KMS-11 (cell line): ENCODE data around the gene TRIM62.
A peak's percentile ranks its signal among the peaks of the same experiment; 100 is the strongest.

Experiments
- H2AFZ ChIP-seq: fragments of 200-600 bp; sonication (generic); 2 replicates; pipeline ENCODE4 v1.6.1; 2016; ENCODE audit warnings: antibody characterized with exemption, mixed run types, low read depth
- H3K27ac ChIP-seq: fragments of 200-600 bp; sonication (generic); 2 replicates; pipeline ENCODE4 v1.6.1; 2016; ENCODE audit warnings: mild to moderate bottlenecking, mixed run types
- H3K27me3 ChIP-seq: fragments of 200-600 bp; sonication (generic); 2 replicates; pipeline ENCODE4 v1.6.1; 2017; ENCODE audit warnings: mild to moderate bottlenecking, low read depth, mixed run types, moderate library complexity; ENCODE audit not compliant: insufficient read depth
- H3K36me3 ChIP-seq: fragments of 200-600 bp; sonication (generic); 2 replicates; pipeline ENCODE4 v1.6.1; 2017; ENCODE audit warnings: mild to moderate bottlenecking, mixed run types; ENCODE audit not compliant: insufficient read depth
- H3K4me1 ChIP-seq: fragments of 200-600 bp; sonication (generic); 2 replicates; pipeline ENCODE4 v1.6.1; 2016; ENCODE audit warnings: mild to moderate bottlenecking, low read depth, mixed run types; ENCODE audit not compliant: poor library complexity, severe bottlenecking
- H3K4me2 ChIP-seq: fragments of 200-600 bp; sonication (generic); 2 replicates; pipeline ENCODE4 v1.7.0; 2016; ENCODE audit warnings: mild to moderate bottlenecking, mixed run types
- H3K4me3 ChIP-seq: fragments of 200-600 bp; sonication (generic); IDR thresholded peaks from 2 replicates; pipeline ENCODE4 v1.6.1; 2017; ENCODE audit warnings: low read depth, low read length, mixed read lengths; ENCODE audit not compliant: insufficient read depth
- H3K79me2 ChIP-seq: fragments of 200-600 bp; sonication (generic); 2 replicates; pipeline ENCODE4 v1.6.1; 2016; ENCODE audit warnings: low read depth, mixed run types; ENCODE audit not compliant: insufficient read depth
- H3K9ac ChIP-seq: fragments of 200-600 bp; sonication (generic); 2 replicates; pipeline ENCODE4 v1.6.1; 2016; ENCODE audit warnings: mild to moderate bottlenecking, mixed run types
- H4K20me1 ChIP-seq: fragments of 200-600 bp; sonication (generic); 2 replicates; pipeline ENCODE4 v1.6.1; 2016; ENCODE audit warnings: mild to moderate bottlenecking, mixed run types; ENCODE audit not compliant: insufficient read depth
- TF ChIP-seq, protein P1 (sequence below): fragments of 200-600 bp; sonication (generic); conservative IDR thresholded peaks from 2 replicates; pipeline ENCODE4 v1.6.1; 2017; ENCODE audit warnings: low read depth, mild to moderate bottlenecking, antibody characterized with exemption, low read length, moderate library complexity, mixed read lengths

The TRIM62 gene

DNA sequence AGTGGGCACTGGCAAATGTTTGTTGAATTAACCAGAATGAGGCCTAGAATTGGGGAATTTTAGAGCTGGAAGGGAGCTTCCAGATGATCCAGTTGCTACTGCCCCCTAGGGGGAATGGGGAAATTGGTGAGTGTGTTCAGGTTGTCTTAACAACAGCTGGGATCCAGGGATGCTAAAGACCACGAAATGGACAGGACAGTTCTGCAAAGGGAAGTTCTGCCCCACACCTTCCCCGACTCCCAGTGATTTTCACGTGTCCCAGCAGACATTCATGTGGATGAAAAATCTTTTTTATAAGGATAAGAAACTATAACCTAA lies 33.9 kb downstream of the TRIM62 start:
- Histone ChIP-seq H3K4me3 (no peak overlapping the region), H3K27me3 (no peaks in the 10 kb centered on the region), H3K36me3 (no peaks in the 10 kb centered on the region), H4K20me1 (no peaks in the 10 kb centered on the region), H2AFZ (no peak overlapping the region), H3K4me2 (no peak overlapping the region), H3K27ac (no peak overlapping the region), H3K4me1 (no peaks in the 10 kb centered on the region), H3K79me2 (no peaks in the 10 kb centered on the region), H3K9ac (no peak overlapping the region)
- TF ChIP-seq, protein P1, sequence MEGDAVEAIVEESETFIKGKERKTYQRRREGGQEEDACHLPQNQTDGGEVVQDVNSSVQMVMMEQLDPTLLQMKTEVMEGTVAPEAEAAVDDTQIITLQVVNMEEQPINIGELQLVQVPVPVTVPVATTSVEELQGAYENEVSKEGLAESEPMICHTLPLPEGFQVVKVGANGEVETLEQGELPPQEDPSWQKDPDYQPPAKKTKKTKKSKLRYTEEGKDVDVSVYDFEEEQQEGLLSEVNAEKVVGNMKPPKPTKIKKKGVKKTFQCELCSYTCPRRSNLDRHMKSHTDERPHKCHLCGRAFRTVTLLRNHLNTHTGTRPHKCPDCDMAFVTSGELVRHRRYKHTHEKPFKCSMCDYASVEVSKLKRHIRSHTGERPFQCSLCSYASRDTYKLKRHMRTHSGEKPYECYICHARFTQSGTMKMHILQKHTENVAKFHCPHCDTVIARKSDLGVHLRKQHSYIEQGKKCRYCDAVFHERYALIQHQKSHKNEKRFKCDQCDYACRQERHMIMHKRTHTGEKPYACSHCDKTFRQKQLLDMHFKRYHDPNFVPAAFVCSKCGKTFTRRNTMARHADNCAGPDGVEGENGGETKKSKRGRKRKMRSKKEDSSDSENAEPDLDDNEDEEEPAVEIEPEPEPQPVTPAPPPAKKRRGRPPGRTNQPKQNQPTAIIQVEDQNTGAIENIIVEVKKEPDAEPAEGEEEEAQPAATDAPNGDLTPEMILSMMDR, result peak; percentile 51

DNA sequence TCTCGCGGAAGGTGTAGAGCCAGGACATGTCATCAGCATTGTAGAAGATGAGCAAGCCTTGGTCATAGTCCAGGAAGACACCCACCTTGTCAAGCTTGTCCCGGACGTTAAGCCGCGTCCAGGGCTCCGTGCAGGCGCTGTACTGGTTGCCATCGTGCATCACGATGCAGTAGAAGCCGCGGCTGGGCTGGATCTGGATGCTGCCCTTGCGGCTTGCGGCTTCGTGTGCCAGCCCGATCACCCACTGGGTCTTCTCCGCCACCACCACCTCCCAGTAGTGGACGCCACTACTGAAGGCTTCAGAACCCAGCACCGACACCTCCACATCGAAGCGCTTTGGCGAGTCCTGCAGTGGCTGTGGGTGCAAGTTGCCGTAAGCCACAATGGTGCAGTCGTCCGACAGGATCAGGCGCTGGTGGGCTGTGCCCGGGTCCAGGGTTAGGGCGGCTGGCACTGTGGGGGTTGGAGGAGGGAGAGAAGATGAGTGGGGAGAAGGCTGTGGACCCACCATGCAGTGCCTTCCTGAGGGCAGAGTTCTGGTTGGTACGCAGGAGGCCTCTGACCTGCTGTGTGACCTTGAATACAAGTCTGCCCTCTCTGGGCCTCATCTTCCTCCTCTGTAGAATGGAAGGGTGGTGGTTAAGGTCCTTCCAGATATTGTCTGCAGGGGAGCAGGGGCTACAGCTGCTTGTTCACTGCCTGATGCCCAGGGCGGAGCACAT lies 34.4 kb downstream of the TRIM62 start:
- H3K4me2 ChIP-seq, result no peak overlapping the region
- H2AFZ ChIP-seq, result no peak overlapping the region
- H3K4me1 ChIP-seq, result no peaks in the 10 kb centered on the region
- H4K20me1 ChIP-seq, result no peaks in the 10 kb centered on the region
- TF ChIP-seq, protein P1, result no peak
- no peak overlapping the region for H3K9ac ChIP-seq
- H3K27ac ChIP-seq, result no peak overlapping the region
- no peaks in the 10 kb centered on the region for H3K79me2 ChIP-seq
- no peaks in the 10 kb centered on the region for H3K27me3 ChIP-seq
- no peak overlapping the region for H3K4me3 ChIP-seq
- H3K36me3 ChIP-seq, result no peaks in the 10 kb centered on the region

DNA sequence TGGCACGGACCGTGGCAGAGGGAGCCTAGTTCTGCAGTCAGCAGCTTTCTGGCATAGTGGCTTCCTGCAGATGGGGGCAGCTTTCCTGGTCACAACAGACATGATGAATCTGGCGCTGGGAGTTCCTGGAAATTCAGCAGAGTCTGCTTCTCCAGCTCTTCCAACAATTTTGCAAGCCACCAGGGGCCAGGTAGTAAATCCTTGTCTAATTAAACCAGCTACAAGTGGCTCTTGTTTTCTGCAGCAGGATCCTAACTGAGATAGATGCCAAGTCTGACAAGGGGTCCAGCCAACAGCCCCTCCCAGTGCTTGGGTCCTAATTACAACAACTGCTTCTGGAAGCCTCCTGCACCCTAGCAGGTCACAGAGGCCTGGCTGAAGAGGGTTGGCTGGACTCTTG lies 35.8 kb downstream of the TRIM62 start:
- Histone ChIP-seq H3K27ac (no peak overlapping the region), H3K4me2 (no peak overlapping the region), H3K36me3 (no peaks in the 10 kb centered on the region), H4K20me1 (no peaks in the 10 kb centered on the region), H3K4me3 (no peak overlapping the region), H3K4me1 (no peaks in the 10 kb centered on the region), H3K9ac (no peak overlapping the region), H3K27me3 (no peaks in the 10 kb centered on the region), H3K79me2 (no peaks in the 10 kb centered on the region), H2AFZ (no peak overlapping the region)
- TF ChIP-seq, protein P1, result no peak

DNA sequence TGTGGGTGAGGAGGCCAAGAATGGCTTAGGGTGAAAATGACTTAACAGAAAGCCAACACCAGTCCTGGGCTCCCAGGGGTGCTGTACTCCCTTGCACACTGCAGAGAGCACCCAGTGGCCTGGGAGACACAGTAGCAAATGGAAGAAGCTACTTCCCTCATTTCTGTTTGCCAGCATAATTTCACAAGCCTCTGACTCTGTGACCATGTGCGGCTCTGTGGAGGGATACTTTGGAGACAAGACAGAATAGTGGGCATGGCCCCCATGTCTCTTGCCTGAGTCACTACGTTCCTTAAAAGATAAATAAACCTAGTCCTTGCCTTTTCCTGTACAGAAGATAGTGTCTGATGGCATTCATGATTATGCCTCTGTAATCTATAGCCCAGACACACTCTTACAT lies 38.1 kb downstream of the TRIM62 start:
- TF ChIP-seq, protein P1, result no peak
- H3K27me3 ChIP-seq, result no peaks in the 10 kb centered on the region
- H4K20me1 ChIP-seq, result no peaks in the 10 kb centered on the region
- H3K4me3 ChIP-seq, result no peak overlapping the region
- no peaks in the 10 kb centered on the region for H3K79me2 ChIP-seq
- no peak overlapping the region for H3K4me2 ChIP-seq
- H3K27ac ChIP-seq, result no peak overlapping the region
- H3K4me1 ChIP-seq, result no peaks in the 10 kb centered on the region
- no peak overlapping the region for H2AFZ ChIP-seq
- H3K36me3 ChIP-seq, result no peaks in the 10 kb centered on the region
- no peak overlapping the region for H3K9ac ChIP-seq
